Activated CD4-positive, alpha-beta T cell treated with anti-CD3 and anti-CD28 coated beads for 36 hours (primary cell): Measurements from ENCODE around the gene ASIC5. TPM values are rescaled to one million over a fixed set of nuclear protein-coding genes. Genes with fewer than 3 reads are reported as not detected.

ENCODE experiments used
- total RNA-seq, 2 experiments: library from RNA; stranded (reverse); gene quantifications; one replicate each; pipeline ENCODE4 v1.2.3, GENCODE V29; 2021

Gene ASIC5
- total RNA-seq, 2 experiments from 2014 or later, result not detected

Other genes starting within 250 kb of the ASIC5 start
- not detected for gene GUCY1A1, start 199.4 kb downstream of the ASIC5 start, total RNA-seq
- under 1 TPM; 0.37 to 0.63 TPM for gene GUCY1B1, start 107.3 kb downstream of the ASIC5 start, total RNA-seq
- gene TDO2, start 37.4 kb upstream of the ASIC5 start, total RNA-seq, result not detected
- 1 to 10 TPM; 2.6 to 3.0 TPM for gene CTSO, start 87.6 kb upstream of the ASIC5 start, total RNA-seq